HepG2 (cell line): ENCODE data around the gene ZNF575. TPM values are rescaled to one million over a fixed set of nuclear protein-coding genes. Genes with fewer than 3 reads are reported as not detected.
A peak's percentile ranks its signal among the peaks of the same experiment; 100 is the strongest.

Experiments used
- ELF4 ChIP-seq: sonication (generic); formaldehyde crosslinking; IDR thresholded peaks from 2 replicates; pipeline ENCODE4 v1.5.0; 2020; ENCODE audit warnings: missing genetic modification reagents, mild to moderate bottlenecking, moderate library complexity, borderline replicate concordance
- IRX3 ChIP-seq: sonication (generic); formaldehyde crosslinking; IDR thresholded peaks from 2 replicates; pipeline ENCODE4 v1.8.1; 2023; ENCODE audit warnings: mild to moderate bottlenecking, low read depth, missing genetic modification reagents, borderline replicate concordance
- KAT2B ChIP-seq: fragments of 150-350 bp; IDR thresholded peaks from 2 replicates; pipeline ENCODE4 v1.6.1; 2014; ENCODE audit warnings: low read depth, low read length, borderline replicate concordance
- POLR2AphosphoS5 ChIP-seq: IDR thresholded peaks from 2 replicates; pipeline ENCODE4 v1.6.1; 2012; ENCODE audit warnings: low read depth, low read length
- RNF2 ChIP-seq: fragments of 450-650 bp; conservative IDR thresholded peaks from 2 replicates; pipeline ENCODE4 v1.6.1; 2016; ENCODE audit warnings: low read depth
- SOX13 ChIP-seq, 3 experiments: fragments of 450-650 bp in 1 of 3; sonication (generic) in 1 of 3; formaldehyde crosslinking in 1 of 3; IDR thresholded peaks in 2 of 3; conservative IDR thresholded peaks in 1 of 3; 2 replicates each; pipeline versions ENCODE4 v1.5.0 to v1.6.1; 2016 to 2020; ENCODE audit warnings: antibody characterized with exemption in 1 of 3, mild to moderate bottlenecking in 1 of 3, missing compliant biosample characterization in 1 of 3, missing genetic modification reagents in 1 of 3, moderate library complexity in 1 of 3
- SUZ12 ChIP-seq: fragments of 150-350 bp; IDR thresholded peaks from 2 replicates; pipeline ENCODE4 v1.6.1; 2014; ENCODE audit warnings: low read depth, low read length
- ZKSCAN1 ChIP-seq: fragments of 150-350 bp; IDR thresholded peaks from 2 replicates; pipeline ENCODE4 v1.6.1; 2014; ENCODE audit warnings: low read length
- ZNF230 ChIP-seq: sonication (generic); formaldehyde crosslinking; IDR thresholded peaks from 2 replicates; pipeline ENCODE4 v1.4.0; 2020; ENCODE audit warnings: mild to moderate bottlenecking, missing genetic modification reagents
- ZNF234 ChIP-seq: sonication (generic); formaldehyde crosslinking; conservative IDR thresholded peaks from 2 replicates; pipeline ENCODE4 v1.5.1; 2020; ENCODE audit warnings: mild to moderate bottlenecking, missing genetic modification reagents
- ZNF556 ChIP-seq: sonication (generic); formaldehyde crosslinking; IDR thresholded peaks from 2 replicates; pipeline ENCODE4 v1.4.0; 2020; ENCODE audit warnings: mild to moderate bottlenecking, missing genetic modification reagents, borderline replicate concordance
- ZNF563 ChIP-seq: sonication (generic); formaldehyde crosslinking; IDR thresholded peaks from 2 replicates; pipeline ENCODE4 v1.8.0; 2022; ENCODE audit warnings: mild to moderate bottlenecking, moderate library complexity, missing genetic modification reagents
- ZNF569 ChIP-seq: sonication (generic); formaldehyde crosslinking; IDR thresholded peaks from 2 replicates; pipeline ENCODE4 v1.5.0; 2020; ENCODE audit warnings: mild to moderate bottlenecking, missing genetic modification reagents, moderate library complexity, borderline replicate concordance
- ZNF7 ChIP-seq: IDR thresholded peaks from 2 replicates; pipeline ENCODE4 v1.6.1; 2016; ENCODE audit warnings: missing biosample characterization, missing genetic modification reagents
- ZNF737 ChIP-seq: sonication (generic); formaldehyde crosslinking; IDR thresholded peaks from 2 replicates; pipeline ENCODE4 v1.5.0; 2020; ENCODE audit warnings: missing genetic modification reagents, mild to moderate bottlenecking, borderline replicate concordance
- ZNF777 ChIP-seq: sonication (generic); formaldehyde crosslinking; IDR thresholded peaks from 2 replicates; pipeline ENCODE4 v1.4.0; 2020; ENCODE audit warnings: missing genetic modification reagents
- ZSCAN25 ChIP-seq: sonication (generic); formaldehyde crosslinking; IDR thresholded peaks from 2 replicates; pipeline ENCODE4 v1.8.0; 2022; ENCODE audit warnings: mild to moderate bottlenecking, missing genetic modification reagents
- polyA plus RNA-seq, 8 experiments: library from polyadenylated mRNA; depleted of rRNA in 3 of 8; stranded (reverse) in 7 of 8; unstranded in 1 of 8; fragments of >200 nt; fragmentation: Illumina TruSeq in 4 of 8; extraction: Trizol in 4 of 8; gene quantifications; 2 replicates each; pipeline versions ENCODE4 v1.2.1 to v1.2.3, GENCODE V29; 2011 to 2016; ENCODE audit warnings: low read depth in 4 of 8, missing spikeins in 1 of 8, mixed read lengths in 1 of 8; ENCODE audit not compliant: insufficient read depth in 1 of 8
- total RNA-seq, 5 experiments: library from RNA; depleted of rRNA; stranded (reverse); fragments of >200 nt; fragmentation: Illumina TruSeq; extraction: Trizol; gene quantifications; 2 replicates each; pipeline ENCODE4 v1.2.3, GENCODE V29; 2016; ENCODE audit warnings: low read depth in 1 of 5
- TF ChIP-seq, protein P1 (sequence below): sonication (generic); formaldehyde crosslinking; IDR thresholded peaks from 2 replicates; pipeline ENCODE4 v1.4.0; 2020; ENCODE audit warnings: missing genetic modification reagents, borderline replicate concordance
- TF ChIP-seq, protein P2 (sequence below): sonication (generic); formaldehyde crosslinking; IDR thresholded peaks from 2 replicates; pipeline ENCODE4 v1.4.0; 2020; ENCODE audit warnings: mild to moderate bottlenecking, missing genetic modification reagents
- TF ChIP-seq, protein P3 (sequence below): IDR thresholded peaks from 2 replicates; pipeline ENCODE4 v1.6.1; 2012; ENCODE audit warnings: low read length, improper control_type of control experiment

The ZNF575 gene
- total and polyA plus RNA-seq, 2 of the 13 experiments (the other 11 are each of a cell fraction or from before 2014, with no cell fraction given): 0.17 to 0.27 TPM

DNA sequence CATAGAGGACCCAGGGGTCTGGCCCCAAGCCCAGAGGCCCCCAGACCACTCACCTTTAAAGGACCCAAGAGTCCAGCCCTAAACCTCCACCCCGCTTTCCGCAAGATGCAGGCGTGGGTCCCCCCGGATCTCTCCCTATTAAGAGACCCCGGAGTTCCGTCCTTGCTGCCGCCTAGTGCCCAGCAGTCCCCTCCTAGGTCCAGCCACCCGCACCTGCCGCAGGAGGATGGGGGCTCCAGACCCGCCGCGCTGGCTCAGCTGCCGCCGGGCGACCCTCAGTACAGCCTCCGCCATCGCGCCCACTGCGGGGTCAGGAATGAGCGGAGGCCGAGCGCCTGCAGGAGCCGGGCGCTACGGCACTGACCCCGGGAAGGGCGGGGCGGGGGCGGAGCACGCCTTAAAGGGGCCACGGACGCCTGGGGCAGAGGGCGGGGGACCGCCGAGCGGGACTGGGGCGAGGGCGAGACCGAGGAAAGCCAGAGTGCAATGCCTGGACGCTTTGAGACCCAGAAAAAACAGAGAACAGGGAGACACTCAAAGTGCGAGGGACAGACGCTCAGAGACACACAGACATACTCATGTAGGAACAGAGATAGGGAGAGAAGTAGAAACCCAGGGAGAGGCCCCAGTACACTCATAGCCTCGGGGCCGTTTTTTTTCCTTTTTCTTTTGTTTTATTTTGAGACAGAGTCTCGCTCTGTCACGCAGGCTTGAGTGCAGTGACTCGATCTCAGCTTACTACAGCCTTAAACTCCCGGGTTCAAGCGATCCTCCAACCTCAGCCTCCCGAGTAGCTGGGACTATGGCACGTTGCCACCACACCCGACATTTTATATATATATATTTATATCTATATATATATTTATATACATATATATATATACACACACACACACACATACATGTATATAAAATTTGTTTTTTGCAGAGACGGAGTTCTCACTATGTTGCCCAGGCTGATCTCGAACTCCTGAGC lies 5.8 kb upstream of the ZNF575 start, which contains the start of gene ETHE1 (continued):
- TF ChIP-seq ZNF234 (CRISPR knock-in tag) (no peak), ZNF7 (no peak), ZKSCAN1 (no peak), KAT2B (no peak), ZNF563 (CRISPR knock-in tag) (peak; percentile 65; the same call in 1 of the 2 replicates), SOX13 (IDR thresholded peaks at IDR 0.05) (no peak), SOX13 (CRISPR knock-in tag; conservative IDR thresholded peaks at IDR 0.05 in 1 of 2, IDR thresholded peaks at IDR 0.05 in 1 of 2) (no peak), ELF4 (no peak), ZNF230 (CRISPR knock-in tag) (no peak), ZNF569 (CRISPR knock-in tag) (no peak), SUZ12 (no peak), ZNF777 (no peak), ZNF737 (CRISPR knock-in tag) (no peak), ZNF556 (0 out of 2 replicates have a peak, but pooled peaks have one; percentile 52), ZSCAN25 (no peak), POLR2AphosphoS5 (peak; percentile 81), RNF2 (no peak), IRX3 (CRISPR knock-in tag) (peak; percentile 56; the same call in 1 of the 2 replicates)
- TF ChIP-seq, protein P1, sequence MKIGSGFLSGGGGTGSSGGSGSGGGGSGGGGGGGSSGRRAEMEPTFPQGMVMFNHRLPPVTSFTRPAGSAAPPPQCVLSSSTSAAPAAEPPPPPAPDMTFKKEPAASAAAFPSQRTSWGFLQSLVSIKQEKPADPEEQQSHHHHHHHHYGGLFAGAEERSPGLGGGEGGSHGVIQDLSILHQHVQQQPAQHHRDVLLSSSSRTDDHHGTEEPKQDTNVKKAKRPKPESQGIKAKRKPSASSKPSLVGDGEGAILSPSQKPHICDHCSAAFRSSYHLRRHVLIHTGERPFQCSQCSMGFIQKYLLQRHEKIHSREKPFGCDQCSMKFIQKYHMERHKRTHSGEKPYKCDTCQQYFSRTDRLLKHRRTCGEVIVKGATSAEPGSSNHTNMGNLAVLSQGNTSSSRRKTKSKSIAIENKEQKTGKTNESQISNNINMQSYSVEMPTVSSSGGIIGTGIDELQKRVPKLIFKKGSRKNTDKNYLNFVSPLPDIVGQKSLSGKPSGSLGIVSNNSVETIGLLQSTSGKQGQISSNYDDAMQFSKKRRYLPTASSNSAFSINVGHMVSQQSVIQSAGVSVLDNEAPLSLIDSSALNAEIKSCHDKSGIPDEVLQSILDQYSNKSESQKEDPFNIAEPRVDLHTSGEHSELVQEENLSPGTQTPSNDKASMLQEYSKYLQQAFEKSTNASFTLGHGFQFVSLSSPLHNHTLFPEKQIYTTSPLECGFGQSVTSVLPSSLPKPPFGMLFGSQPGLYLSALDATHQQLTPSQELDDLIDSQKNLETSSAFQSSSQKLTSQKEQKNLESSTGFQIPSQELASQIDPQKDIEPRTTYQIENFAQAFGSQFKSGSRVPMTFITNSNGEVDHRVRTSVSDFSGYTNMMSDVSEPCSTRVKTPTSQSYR (CRISPR knock-in tag): no peak
- TF ChIP-seq, protein P2, sequence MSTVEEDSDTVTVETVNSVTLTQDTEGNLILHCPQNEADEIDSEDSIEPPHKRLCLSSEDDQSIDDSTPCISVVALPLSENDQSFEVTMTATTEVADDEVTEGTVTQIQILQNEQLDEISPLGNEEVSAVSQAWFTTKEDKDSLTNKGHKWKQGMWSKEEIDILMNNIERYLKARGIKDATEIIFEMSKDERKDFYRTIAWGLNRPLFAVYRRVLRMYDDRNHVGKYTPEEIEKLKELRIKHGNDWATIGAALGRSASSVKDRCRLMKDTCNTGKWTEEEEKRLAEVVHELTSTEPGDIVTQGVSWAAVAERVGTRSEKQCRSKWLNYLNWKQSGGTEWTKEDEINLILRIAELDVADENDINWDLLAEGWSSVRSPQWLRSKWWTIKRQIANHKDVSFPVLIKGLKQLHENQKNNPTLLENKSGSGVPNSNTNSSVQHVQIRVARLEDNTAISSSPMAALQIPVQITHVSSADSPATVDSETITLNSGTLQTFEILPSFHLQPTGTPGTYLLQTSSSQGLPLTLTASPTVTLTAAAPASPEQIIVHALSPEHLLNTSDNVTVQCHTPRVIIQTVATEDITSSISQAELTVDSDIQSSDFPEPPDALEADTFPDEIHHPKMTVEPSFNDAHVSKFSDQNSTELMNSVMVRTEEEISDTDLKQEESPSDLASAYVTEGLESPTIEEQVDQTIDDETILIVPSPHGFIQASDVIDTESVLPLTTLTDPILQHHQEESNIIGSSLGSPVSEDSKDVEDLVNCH (CRISPR knock-in tag): no peak
- TF ChIP-seq, protein P3, sequence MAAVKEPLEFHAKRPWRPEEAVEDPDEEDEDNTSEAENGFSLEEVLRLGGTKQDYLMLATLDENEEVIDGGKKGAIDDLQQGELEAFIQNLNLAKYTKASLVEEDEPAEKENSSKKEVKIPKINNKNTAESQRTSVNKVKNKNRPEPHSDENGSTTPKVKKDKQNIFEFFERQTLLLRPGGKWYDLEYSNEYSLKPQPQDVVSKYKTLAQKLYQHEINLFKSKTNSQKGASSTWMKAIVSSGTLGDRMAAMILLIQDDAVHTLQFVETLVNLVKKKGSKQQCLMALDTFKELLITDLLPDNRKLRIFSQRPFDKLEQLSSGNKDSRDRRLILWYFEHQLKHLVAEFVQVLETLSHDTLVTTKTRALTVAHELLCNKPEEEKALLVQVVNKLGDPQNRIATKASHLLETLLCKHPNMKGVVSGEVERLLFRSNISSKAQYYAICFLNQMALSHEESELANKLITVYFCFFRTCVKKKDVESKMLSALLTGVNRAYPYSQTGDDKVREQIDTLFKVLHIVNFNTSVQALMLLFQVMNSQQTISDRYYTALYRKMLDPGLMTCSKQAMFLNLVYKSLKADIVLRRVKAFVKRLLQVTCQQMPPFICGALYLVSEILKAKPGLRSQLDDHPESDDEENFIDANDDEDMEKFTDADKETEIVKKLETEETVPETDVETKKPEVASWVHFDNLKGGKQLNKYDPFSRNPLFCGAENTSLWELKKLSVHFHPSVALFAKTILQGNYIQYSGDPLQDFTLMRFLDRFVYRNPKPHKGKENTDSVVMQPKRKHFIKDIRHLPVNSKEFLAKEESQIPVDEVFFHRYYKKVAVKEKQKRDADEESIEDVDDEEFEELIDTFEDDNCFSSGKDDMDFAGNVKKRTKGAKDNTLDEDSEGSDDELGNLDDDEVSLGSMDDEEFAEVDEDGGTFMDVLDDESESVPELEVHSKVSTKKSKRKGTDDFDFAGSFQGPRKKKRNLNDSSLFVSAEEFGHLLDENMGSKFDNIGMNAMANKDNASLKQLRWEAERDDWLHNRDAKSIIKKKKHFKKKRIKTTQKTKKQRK: no peak
